ENCODE results near the gene HSD17B10. TPM values are rescaled to one million over a fixed set of nuclear protein-coding genes. Genes with fewer than 3 reads are reported as not detected.
"Not testable (repeated sequence)": the region's sequence is repeated elsewhere in the genome, so short reads cannot be mapped to it uniquely, and the experiment has no call there.

HSD17B10 gene
- total RNA-seq, result 135 and 139 TPM in 2 replicates

DNA sequence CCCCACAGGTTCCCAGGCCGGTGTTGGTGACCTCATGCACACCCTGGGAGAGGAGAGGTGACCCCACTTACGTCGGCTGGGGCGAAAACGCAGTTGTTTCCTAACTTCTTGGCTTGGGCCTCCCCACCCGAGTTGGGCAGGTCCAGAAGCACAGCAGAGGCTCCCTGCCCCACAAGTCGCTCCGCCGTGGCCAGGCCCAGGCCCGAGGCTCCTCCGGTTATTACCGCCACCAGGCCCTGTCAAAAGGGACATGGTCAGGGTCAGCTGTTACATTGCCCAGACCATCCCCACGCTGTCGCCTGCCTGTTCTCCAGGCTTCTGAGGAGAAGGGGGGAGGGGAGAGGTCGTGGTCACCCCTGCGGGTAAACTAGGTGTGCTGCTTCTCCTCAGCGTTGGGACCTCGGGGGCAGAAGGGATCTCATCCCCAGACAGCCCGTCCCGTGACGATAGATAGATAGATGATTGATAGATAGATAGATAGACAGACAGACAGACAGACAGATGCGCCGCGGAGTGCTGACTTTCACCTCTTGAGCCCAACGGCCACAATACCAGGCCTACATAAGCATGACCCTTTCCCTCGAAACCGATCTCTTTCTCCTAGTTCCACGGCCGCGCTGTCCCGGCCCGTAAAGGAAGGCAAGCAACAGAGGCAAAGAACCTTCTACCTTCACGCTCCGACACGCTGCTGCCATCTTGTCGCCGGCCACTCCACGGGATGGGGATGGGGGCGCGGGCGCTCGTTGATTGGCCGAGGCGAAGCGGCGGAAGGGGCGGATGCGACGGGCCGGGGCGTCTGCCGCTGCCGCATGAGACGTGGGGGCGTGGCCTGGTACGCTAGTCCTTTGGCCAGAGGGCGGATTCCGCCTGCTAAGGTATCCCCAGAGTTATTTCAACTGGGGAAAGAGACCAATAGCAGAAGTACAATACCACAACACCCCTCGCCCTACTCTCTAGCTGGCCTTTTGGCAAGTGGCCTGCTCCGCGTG, at the start of gene HSD17B10:
Gene HSD17B10, minus strand, starts transcription at position 720 of the 989 bp plus-strand sequence. Its CDS starts 25 bp downstream, at position 695.
- H3K27ac Mint-ChIP-seq, result peak within 1 kb of the TSS; percentile 89
- H3K36me3 Mint-ChIP-seq (ENCODE audit: low read depth), result peaks cover 15% of the 10 kb centered on the region
- intact Hi-C loops (cut with micrococcal nuclease), result loop anchor here (1.0 to 10.0 kb wide), 2 partner anchors 12 to 209 kb away; partner anchors contain the start of genes KDM5C, RIBC1 and SMC1A
- H3K4me1 Mint-ChIP-seq (ENCODE audit: low read depth), result peaks cover 28% of the 10 kb centered on the region
- peak within 1 kb of the TSS; percentile 97 for H3K4me3 Mint-ChIP-seq (ENCODE audit: low read depth)
- peak; percentile 82 for DNase-seq (ENCODE audit: low spot score)
- no peaks in the 10 kb centered on the region for H3K27me3 Mint-ChIP-seq (ENCODE audit: low read depth)
- no peaks in the 10 kb centered on the region for H3K9me3 Mint-ChIP-seq

DNA sequence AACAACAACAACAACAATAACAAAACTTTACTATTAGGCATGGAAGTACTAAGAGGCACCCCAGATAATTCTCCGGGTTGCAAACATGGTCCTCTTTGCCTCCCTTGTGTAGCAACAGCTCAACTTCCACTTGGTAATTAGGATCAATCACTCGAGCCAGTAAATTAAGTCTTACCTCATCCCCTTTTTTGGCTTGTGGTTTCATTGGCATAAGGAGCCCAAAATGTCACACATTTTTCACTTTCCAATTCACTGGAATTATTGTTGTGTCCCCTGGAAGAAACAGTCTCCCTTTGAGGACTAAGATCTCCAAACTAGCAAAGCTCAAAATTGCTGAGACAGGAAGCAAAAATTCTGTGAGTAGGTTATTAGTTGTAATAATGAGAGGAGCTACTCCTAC, 49.2 kb upstream of the HSD17B10 start:
- no peak for DNase-seq (ENCODE audit: low spot score)
- H3K27me3 Mint-ChIP-seq (ENCODE audit: low read depth), result no peaks in the 10 kb centered on the region
- no peak overlapping the region for H3K27ac Mint-ChIP-seq
- intact Hi-C loops (cut with micrococcal nuclease), result loop anchor here (2.0 kb wide), 1 partner anchor 167 kb away; no protein-coding TSS in a partner anchor
- no peaks in the 10 kb centered on the region for H3K36me3 Mint-ChIP-seq (ENCODE audit: low read depth)
- H3K4me1 Mint-ChIP-seq (ENCODE audit: low read depth), result no peaks in the 10 kb centered on the region
- no peak overlapping the region for H3K4me3 Mint-ChIP-seq (ENCODE audit: low read depth)
- no peaks in the 10 kb centered on the region for H3K9me3 Mint-ChIP-seq

GRCh38 chrX:53481816-53482465, 47.8 kb upstream of the HSD17B10 start:
- Mint-ChIP-seq H3K4me3 (ENCODE audit: low read depth) (no peak overlapping the region), H3K27me3 (ENCODE audit: low read depth) (peaks cover under 1% of the 10 kb centered on the region), H3K9me3 (no peaks in the 10 kb centered on the region), H3K36me3 (ENCODE audit: low read depth) (no peaks in the 10 kb centered on the region), H3K4me1 (ENCODE audit: low read depth) (no peaks in the 10 kb centered on the region), H3K27ac (no peak overlapping the region)
- intact Hi-C loops (cut with micrococcal nuclease), result loop anchor here (2.0 kb wide), 1 partner anchor 165 kb away; no protein-coding TSS in a partner anchor
- peak; percentile 11 for DNase-seq (ENCODE audit: low spot score)

DNA sequence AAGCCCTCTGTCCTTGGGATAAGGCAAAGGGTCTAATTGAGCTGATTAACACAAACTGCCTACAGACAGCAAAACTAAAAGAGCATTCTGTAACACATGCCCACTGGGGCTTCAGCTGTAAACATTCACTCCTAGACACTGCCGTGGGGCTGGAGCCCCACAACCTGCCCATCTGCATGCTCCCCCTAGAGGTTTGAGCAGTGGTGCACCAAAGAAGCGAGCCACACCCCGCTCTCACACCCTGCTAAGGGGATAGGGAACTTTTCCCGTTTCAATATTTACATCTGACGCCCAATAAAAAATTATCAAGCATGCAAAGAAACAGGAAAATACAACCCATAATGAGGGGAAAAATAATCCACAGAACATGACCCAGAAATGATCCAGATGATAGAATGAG, 46.9 kb upstream of the HSD17B10 start:
- Mint-ChIP-seq H3K36me3 (ENCODE audit: low read depth) (no peaks in the 10 kb centered on the region), H3K27ac (no peak overlapping the region), H3K9me3 (no peaks in the 10 kb centered on the region), H3K27me3 (ENCODE audit: low read depth) (peaks cover 1% of the 10 kb centered on the region), H3K4me1 (ENCODE audit: low read depth) (no peaks in the 10 kb centered on the region), H3K4me3 (ENCODE audit: low read depth) (no peak overlapping the region)
- DNase-seq (ENCODE audit: low spot score), result no peak
- intact Hi-C loops (cut with micrococcal nuclease), result no loop called here

- Mint-ChIP-seq H3K36me3 (ENCODE audit: low read depth) (no peaks in the 10 kb centered on the region), H3K27me3 (ENCODE audit: low read depth) (peaks cover 3% of the 10 kb centered on the region), H3K27ac (no peak overlapping the region), H3K4me1 (ENCODE audit: low read depth) (no peaks in the 10 kb centered on the region), H3K4me3 (ENCODE audit: low read depth) (no peak overlapping the region), H3K9me3 (no peaks in the 10 kb centered on the region)
- intact Hi-C loops (cut with micrococcal nuclease), result no loop called here
- no peak for DNase-seq (ENCODE audit: low spot score)
These were observed 45.1 kb upstream of the HSD17B10 start for GRCh38 chrX:53479301-53479700.

DNA sequence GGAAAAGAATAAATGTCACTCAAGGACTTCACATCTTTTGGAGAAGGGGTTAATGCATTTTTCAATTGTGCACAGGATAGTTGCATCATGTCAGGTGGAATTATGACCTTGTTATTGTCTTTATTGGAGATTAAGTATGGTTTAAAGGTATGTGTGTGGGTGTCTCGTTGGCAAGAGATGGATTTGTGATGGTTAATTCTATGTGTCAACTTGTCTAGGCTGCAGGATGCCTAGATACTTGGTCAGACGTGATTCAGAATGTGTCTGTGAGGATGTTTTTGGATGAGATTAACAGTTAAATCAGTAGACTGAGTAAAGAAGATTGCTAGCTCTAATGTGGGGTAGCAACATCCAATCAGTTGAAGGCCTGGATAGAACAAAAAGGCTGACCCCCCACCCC, 42.2 kb upstream of the HSD17B10 start:
- Mint-ChIP-seq H3K4me1 (ENCODE audit: low read depth) (no peaks in the 10 kb centered on the region), H3K4me3 (ENCODE audit: low read depth) (no peak overlapping the region), H3K27me3 (ENCODE audit: low read depth) (peaks cover 9% of the 10 kb centered on the region), H3K27ac (no peak overlapping the region), H3K9me3 (no peaks in the 10 kb centered on the region), H3K36me3 (ENCODE audit: low read depth) (no peaks in the 10 kb centered on the region)
- DNase-seq (ENCODE audit: low spot score), result no peak
- intact Hi-C loops (cut with micrococcal nuclease), result no loop called here

GRCh38 chrX:53474707-53475106, 40.5 kb upstream of the HSD17B10 start:
- Mint-ChIP-seq H3K27ac (no peak overlapping the region), H3K4me3 (ENCODE audit: low read depth) (no peak overlapping the region)
- intact Hi-C loops (cut with micrococcal nuclease), result no loop called here

DNA sequence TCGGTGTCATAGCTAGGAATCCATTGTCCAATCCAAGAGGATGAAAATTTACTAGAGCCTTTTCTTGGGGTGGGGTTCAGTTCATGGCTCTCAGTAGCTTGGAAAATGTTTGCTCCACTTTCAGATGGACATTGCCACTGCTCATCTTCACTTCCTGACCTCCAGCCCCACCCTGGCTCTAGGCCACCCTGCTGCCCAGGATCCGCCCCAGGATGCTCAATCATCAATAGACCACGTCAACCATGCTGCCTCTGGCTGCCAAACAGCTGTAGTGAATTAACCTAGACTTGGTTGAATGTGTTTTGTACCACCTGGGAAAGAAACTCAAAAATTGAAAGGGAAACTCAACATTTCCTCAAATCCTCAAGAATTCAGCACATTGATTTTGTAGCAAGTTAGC, 37.2 kb upstream of the HSD17B10 start:
- DNase-seq (ENCODE audit: low spot score), result no peak
- Mint-ChIP-seq H3K4me1 (ENCODE audit: low read depth) (no peaks in the 10 kb centered on the region), H3K4me3 (ENCODE audit: low read depth) (no peak overlapping the region), H3K27ac (no peak overlapping the region), H3K36me3 (ENCODE audit: low read depth) (no peaks in the 10 kb centered on the region), H3K27me3 (ENCODE audit: low read depth) (peaks cover 8% of the 10 kb centered on the region), H3K9me3 (no peaks in the 10 kb centered on the region)
- intact Hi-C loops (cut with micrococcal nuclease), result no loop called here

More at GRCh38 chrX:53474707-53475106, 40.5 kb upstream of the HSD17B10 start:
- peaks cover 9% of the 10 kb centered on the region for H3K27me3 Mint-ChIP-seq (ENCODE audit: low read depth)
- H3K9me3 Mint-ChIP-seq, result no peaks in the 10 kb centered on the region
- H3K36me3 Mint-ChIP-seq (ENCODE audit: low read depth), result no peaks in the 10 kb centered on the region
- H3K4me1 Mint-ChIP-seq (ENCODE audit: low read depth), result no peaks in the 10 kb centered on the region
- DNase-seq (ENCODE audit: low spot score), result no peak

DNA sequence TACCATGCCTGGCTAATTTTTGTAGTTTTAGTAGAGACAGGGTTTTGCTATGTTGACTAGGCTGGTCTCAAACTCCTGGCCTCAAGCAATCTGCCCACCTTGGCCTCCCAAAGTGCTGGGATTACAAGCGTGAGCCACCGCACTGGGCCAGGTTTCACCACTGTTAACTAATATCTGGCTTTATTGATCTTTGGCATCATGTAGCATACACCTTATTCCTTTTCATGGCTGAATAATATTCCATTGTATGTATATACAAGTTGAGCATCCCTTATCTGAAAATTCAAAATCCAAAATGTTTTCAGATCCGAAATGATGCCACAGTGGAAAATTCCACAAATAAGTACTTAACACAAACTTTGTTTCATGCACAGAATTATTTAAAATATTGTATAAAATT, 34.5 kb upstream of the HSD17B10 start:
- H3K4me3 Mint-ChIP-seq (ENCODE audit: low read depth); H3K27ac Mint-ChIP-seq; H3K36me3 Mint-ChIP-seq (ENCODE audit: low read depth); DNase-seq (ENCODE audit: low spot score); H3K27me3 Mint-ChIP-seq (ENCODE audit: low read depth); intact Hi-C loops (cut with micrococcal nuclease); H3K9me3 Mint-ChIP-seq; H3K4me1 Mint-ChIP-seq (ENCODE audit: low read depth): not testable (repeated sequence)

DNA sequence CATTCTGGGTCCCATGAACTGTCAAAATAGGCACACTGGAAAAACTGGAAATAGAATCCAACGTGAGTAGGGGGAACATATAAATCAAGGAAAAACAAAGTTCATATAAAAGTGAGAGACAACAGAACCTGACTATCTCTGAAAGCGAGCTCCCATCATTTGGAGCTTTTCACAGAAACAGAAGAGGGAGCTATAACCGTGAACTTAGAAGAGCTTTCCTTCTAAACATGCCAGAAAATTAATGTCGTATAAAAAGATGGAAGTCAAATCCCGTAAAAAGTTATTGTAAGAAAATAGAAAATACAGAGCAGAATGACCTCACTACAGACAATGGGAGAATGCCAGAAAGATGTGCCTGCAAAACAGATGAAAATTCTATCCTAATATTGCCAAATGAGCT, 23.9 kb upstream of the HSD17B10 start:
- Mint-ChIP-seq H3K4me3 (ENCODE audit: low read depth) (no peak overlapping the region), H3K27ac (no peak overlapping the region), H3K9me3 (no peaks in the 10 kb centered on the region), H3K27me3 (ENCODE audit: low read depth) (peaks cover 9% of the 10 kb centered on the region), H3K36me3 (ENCODE audit: low read depth) (no peaks in the 10 kb centered on the region), H3K4me1 (ENCODE audit: low read depth) (no peaks in the 10 kb centered on the region)
- intact Hi-C loops (cut with micrococcal nuclease), result no loop called here
- DNase-seq (ENCODE audit: low spot score), result no peak

- Mint-ChIP-seq H3K36me3 (ENCODE audit: low read depth) (no peaks in the 10 kb centered on the region), H3K9me3 (no peaks in the 10 kb centered on the region), H3K27ac (no peak overlapping the region), H3K4me1 (ENCODE audit: low read depth) (no peaks in the 10 kb centered on the region), H3K4me3 (ENCODE audit: low read depth) (no peak overlapping the region), H3K27me3 (ENCODE audit: low read depth) (peaks cover 9% of the 10 kb centered on the region)
- no peak for DNase-seq (ENCODE audit: low spot score)
- intact Hi-C loops (cut with micrococcal nuclease), result no loop called here
These were observed 22.1 kb upstream of the HSD17B10 start for GRCh38 chrX:53456254-53456653.

DNA sequence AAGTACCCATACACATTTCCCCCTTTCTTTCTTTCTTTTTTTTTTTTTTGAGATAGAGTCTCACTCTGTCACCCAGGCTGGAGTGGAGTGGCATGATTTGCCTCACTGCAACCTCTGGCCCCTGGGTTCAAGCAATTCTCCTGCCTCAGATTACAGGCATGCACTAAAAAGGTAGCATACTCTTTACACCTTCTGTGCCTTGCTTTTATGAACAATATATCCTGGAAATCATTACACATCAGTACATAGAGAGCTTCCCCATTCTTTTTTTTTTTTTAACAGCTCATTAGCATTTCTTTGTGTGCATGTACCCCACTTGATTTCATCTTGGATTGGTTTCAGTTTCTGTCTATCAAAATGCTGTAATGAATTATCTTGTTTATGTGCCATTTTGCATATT, 18.6 kb upstream of the HSD17B10 start:
- H3K4me1 Mint-ChIP-seq (ENCODE audit: low read depth), result no peaks in the 10 kb centered on the region
- H3K4me3 Mint-ChIP-seq (ENCODE audit: low read depth), result no peak overlapping the region
- no peaks in the 10 kb centered on the region for H3K36me3 Mint-ChIP-seq (ENCODE audit: low read depth)
- no peaks in the 10 kb centered on the region for H3K9me3 Mint-ChIP-seq
- intact Hi-C loops (cut with micrococcal nuclease), result no loop called here
- no peak for DNase-seq (ENCODE audit: low spot score)
- H3K27ac Mint-ChIP-seq, result no peak overlapping the region
- peaks cover 9% of the 10 kb centered on the region for H3K27me3 Mint-ChIP-seq (ENCODE audit: low read depth)

DNA sequence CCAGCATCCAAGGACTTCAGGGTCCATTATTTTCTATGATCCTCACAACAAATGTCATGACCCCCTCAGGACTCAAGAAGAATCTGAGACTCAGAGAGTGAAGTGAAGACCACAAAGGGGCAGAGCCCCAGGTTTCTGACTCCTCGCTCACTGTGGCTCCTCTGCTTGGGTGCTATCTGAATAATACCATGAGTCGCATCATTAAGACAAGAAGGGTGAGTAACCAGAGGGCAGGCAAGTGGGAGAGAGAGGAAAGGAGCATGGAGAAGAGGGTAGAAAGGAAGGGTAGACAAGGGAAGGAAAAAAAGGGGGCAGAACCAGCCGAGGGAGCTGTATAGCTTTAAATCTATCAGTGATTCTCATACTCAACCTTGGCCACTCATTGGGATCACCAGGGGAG, 15.5 kb upstream of the HSD17B10 start:
- no peaks in the 10 kb centered on the region for H3K27me3 Mint-ChIP-seq (ENCODE audit: low read depth)

More for the DNA sequence above, 15.5 kb upstream of the HSD17B10 start:
- Mint-ChIP-seq H3K27ac (no peak overlapping the region), H3K9me3 (no peaks in the 10 kb centered on the region), H3K4me1 (ENCODE audit: low read depth) (no peaks in the 10 kb centered on the region), H3K36me3 (ENCODE audit: low read depth) (no peaks in the 10 kb centered on the region), H3K4me3 (ENCODE audit: low read depth) (no peak overlapping the region)
- intact Hi-C loops (cut with micrococcal nuclease), result no loop called here
- DNase-seq (ENCODE audit: low spot score), result no peak
